Measurements from ENCODE around the gene ELMO1.

The ELMO1 gene

GRCh38 chr7:37290731-37291130, 157.9 kb downstream of the ELMO1 start:
- DNase-seq = peak; percentile 14

DNA sequence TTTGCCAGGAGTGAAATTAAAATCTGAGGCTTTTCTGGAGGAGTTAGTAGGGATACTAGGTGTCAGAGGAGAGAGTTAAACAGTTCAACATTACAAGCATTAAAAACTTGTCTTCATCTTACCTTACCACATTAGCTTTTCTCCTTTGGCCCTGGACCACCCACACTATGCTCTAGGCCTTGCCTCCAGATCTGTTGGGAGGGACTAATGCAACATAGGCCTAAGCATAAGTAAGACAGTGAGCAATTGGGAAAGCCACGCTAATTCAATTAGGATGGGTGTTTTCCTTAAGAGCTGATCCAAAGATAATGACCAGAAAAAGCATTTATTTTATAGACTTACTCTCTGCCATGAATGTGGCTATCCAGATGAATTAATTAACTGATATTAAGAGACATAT, 158.9 kb downstream of the ELMO1 start:
- DNase-seq = no peak

DNA sequence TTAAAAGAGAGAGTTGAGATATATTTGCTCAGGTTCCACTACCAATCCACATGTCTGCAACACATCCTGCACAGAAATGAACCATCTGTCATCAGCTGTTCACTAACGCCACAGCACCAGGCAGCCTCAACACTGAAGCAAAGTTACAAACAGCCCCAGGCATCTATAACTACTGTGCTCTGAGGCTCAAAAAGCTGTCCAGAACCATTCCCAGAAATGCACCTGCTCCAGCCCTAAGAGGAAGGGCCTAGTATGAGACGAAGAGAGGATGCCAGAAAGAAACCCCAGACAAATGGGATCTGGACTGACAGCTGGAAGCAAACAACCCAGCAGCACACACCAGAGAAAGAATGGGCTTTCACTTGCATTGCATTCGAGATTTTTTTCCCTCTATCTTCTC, 159.3 kb downstream of the ELMO1 start:
- no peak for DNase-seq

- peak; percentile 87 for DNase-seq
Measured at GRCh38 chr7:37287131-37287855, 161.4 kb downstream of the ELMO1 start.

GRCh38 chr7:37286454-37286832, 162.2 kb downstream of the ELMO1 start:
- no peak for DNase-seq

GRCh38 chr7:37285706-37286453, 162.8 kb downstream of the ELMO1 start:
- DNase-seq = peak; percentile 75

DNA sequence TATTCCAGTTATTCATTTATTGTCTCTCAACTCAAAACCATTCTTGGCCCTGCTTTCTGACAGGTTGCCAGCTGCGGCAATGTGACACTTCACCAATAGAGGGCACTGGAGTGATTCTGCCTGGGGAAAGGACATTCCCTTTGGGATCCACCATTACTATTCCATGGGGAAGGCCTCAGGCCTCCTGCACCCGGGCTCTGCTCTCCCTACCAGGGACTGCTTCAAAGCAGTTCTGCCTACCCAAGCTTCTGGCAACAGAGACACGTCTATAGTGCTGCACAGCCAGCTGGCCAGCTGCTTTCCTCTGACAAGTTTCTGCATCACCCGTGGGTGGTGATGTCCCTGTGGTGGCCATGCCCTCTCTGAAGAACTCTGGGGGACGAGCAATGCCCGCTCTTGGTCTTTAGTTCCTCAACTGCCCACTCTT, 163.8 kb downstream of the ELMO1 start:
- peak; percentile 63 for DNase-seq

GRCh38 chr7:37284285-37284684, 164.4 kb downstream of the ELMO1 start:
- no peak for DNase-seq

DNA sequence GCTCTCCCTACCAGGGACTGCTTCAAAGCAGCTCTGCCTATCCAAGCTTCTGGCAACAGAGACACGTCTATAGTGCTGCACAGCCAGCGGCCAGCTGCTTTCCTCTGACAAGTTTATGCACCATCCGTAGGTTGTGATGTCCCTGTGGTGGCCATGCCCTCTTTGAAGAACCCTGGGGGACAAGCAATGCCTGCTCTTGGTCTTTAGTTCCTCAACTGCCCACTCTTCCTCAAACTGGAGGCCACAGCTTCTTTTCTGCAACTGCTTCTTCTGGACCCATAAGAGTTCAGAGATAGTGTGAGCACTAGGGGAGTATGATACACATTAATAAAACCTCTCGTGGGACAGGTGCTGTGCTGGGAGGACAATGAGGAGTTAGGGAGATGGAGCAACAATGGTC, 164.9 kb downstream of the ELMO1 start:
- DNase-seq = no peak

GRCh38 chr7:37282927-37283326, 165.7 kb downstream of the ELMO1 start:
- DNase-seq = no peak

- DNase-seq = no peak
Measured at GRCh38 chr7:37282093-37282444, 166.6 kb downstream of the ELMO1 start.

- DNase-seq = no peak
Measured at GRCh38 chr7:37281368-37282092, 167.1 kb downstream of the ELMO1 start.

DNA sequence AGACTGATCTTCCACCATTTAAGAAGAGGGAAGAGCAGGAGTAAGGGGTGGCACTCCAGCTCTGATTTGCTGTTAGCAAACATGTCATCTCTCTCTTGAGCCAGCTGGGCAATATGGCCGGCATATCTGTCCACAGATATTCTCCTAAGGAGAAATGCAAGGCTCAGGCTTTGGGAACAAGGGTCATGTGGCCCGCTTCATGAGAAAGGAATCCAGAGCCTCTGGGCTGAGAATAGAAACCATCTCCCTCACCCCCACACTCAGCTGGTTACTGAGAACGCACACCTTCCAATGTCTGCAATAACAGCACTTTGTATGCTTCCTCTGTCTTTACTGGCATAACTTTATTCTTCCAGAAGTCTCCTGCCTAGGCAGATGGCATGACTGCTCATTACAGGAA, 171.2 kb downstream of the ELMO1 start:
- DNase-seq = no peak

- DNase-seq = no peak
Measured at GRCh38 chr7:37275078-37275710, 173.5 kb downstream of the ELMO1 start.

DNA sequence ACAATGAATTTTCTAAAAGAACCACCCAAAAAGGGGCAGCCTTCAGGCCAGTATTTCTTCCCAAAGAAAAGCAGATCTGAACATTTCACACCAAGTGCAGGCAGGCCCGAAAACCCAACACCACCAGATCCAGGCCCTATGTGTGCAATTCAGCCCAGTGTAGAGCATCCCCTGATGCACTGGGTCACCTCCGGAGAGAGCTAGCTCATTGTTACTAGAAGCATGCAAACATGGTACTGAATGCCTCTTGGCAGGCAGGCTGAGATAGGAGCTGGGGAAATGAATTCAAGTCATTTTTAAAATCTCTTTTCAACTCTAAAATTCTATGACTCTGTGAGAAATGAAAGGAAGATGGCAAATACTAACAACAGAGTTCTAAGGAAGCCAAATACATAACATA, 174.8 kb downstream of the ELMO1 start:
- DNase-seq = no peak

GRCh38 chr7:37269711-37270508, 178.8 kb downstream of the ELMO1 start:
- no peak for DNase-seq

DNA sequence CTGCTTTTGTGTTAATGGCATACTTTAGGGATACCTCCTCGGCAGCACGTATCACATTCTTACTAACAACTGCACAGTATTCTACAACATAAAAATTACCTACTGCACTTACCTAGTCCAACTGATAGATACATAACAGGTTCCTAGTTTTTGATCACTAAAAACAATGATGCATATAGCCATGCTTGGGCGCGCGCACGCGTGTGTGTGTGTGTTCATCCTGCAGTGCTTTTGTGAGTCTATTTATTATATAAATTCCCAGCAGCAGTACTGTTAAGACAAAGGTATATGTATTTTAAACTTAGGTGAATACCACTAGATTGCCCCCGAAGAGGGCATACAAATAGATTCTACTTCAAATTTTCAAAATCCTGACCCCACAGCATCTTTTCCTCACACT, 181.4 kb downstream of the ELMO1 start:
- no peak for DNase-seq

GRCh38 chr7:37265876-37266275, 182.8 kb downstream of the ELMO1 start:
- DNase-seq = no peak

DNA sequence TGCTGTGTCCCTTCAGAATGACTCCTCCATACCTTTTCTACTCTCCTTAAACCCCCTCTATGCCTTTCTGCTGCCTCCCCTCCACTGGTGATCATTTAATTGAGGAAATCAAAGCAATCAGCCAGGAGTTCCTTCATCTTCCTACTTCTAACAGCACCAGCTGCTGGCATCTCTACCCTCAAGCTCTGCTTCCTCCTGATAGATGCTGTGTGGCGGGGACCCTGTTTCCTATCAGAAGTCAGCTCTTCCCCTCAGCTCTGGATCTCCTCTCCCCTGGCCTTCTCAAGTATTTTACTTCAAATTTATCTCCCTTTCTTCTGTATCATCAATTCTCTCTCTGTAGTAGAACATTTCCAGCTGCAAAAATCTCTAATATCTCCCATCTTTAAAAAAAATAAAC, 183.7 kb downstream of the ELMO1 start:
- peak; percentile 51 for DNase-seq

DNA sequence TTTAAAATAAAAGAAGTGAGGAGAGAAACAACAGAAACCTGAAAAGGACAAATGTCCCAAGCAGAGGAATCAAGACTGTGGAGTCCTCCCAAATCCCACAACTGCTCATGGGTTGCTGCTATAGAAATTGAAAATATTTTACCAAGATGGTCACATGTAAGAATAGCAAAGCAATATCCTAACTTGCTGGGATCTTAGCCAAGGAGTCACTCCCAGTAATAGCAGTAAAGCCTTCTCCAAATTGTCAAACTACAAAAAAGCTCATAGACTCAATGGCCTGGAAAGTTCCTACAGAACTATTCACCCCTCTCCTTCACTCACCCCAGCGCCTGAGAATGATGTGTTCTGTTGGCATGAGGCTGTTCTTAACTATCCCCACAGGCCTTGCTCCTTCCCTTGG, 186.5 kb downstream of the ELMO1 start:
- no peak for DNase-seq

DNA sequence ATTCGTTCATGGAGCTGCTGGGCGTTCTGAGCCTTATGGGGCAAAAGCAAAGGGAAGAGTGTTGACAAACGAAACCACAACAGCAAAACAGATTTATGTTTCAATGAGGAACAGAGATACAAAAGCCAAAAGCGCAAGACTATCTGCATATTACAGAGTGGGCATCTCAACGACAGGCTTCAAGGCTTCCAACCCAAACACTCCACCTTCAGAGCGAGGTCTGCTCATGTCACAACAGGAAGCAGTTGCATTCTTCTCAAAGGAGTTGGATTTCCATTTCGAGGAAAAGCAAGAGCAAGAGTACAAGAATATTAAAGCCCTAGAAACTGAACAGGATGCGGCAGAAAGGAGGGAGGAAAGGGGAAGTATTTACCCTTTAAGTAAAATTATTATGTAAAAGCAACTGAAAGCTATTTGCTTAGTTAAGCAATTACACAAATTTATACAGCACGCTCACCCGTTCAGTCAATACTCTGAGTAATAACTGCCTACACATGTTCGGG, 189.3 kb downstream of the ELMO1 start:
- peak; percentile 41 for DNase-seq

DNA sequence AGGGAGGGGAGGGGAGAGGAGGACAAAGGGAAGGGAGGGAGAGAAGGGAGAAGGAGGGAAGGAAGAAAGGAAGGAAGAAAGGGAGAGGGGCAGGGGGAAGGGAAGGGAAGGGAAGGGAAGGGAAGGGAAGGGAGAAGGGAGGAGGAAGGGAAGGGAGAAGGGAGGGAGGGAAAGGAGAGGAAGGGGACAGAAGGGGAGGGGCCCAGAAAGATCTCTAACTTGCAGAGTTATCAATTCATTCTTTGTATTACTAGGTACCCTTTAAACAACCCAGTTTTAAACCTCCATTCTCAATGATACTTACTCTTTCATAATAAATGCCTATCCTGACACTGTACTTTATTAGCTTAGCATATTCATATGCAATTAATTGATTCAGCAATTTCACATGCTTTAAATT, 192.0 kb downstream of the ELMO1 start:
- DNase-seq = no peak
